PC-9 (cell line): ENCODE data around the gene GARNL3.

ENCODE experiments used
- EZH2 ChIP-seq: fragments of 200-600 bp; sonication (generic); IDR thresholded peaks from 2 replicates; pipeline ENCODE4 v1.8.0; 2017; ENCODE audit warnings: antibody characterized with exemption, low read depth
- TF ChIP-seq, protein P1 (sequence below): fragments of 200-600 bp; sonication (generic); conservative IDR thresholded peaks from 2 replicates; pipeline ENCODE4 v1.6.1; 2017; ENCODE audit warnings: mixed run types, antibody characterized with exemption, mild to moderate bottlenecking, moderate library complexity

DNA sequence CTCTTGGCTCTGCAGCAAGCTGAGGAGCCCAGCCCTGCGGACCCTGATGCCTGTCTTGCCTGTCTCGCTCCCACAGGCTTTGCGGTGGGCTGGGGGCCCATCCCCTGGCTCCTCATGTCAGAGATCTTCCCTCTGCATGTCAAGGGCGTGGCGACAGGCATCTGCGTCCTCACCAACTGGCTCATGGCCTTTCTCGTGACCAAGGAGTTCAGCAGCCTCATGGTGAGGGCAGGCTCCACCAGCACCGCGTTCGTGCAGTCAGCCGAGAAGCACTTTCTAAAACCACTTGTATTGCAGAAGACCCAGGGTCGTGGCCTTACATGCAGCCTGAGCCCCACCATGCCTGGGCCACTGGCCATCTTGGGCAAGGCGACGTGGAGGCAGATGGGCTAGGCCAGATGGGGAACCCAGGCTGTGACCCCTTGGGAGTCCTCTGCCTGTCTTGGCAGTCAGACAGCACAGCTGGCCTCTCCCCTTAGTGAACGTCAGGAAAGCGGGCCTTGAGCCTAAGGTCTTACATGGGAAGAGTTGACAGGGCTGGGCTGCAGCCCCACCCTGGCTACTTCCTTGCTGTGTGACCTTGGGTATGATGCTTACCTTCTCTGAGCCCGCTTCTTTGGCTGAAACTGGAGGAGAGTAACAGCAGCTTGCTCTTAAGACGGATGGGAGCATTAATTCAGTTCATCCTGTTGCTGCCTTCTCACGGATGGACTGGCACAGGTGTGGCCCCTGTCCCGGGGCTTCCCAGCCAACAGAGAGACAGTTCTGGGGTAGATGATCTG, 141.0 kb downstream of the GARNL3 start:
- TF ChIP-seq, protein P1, sequence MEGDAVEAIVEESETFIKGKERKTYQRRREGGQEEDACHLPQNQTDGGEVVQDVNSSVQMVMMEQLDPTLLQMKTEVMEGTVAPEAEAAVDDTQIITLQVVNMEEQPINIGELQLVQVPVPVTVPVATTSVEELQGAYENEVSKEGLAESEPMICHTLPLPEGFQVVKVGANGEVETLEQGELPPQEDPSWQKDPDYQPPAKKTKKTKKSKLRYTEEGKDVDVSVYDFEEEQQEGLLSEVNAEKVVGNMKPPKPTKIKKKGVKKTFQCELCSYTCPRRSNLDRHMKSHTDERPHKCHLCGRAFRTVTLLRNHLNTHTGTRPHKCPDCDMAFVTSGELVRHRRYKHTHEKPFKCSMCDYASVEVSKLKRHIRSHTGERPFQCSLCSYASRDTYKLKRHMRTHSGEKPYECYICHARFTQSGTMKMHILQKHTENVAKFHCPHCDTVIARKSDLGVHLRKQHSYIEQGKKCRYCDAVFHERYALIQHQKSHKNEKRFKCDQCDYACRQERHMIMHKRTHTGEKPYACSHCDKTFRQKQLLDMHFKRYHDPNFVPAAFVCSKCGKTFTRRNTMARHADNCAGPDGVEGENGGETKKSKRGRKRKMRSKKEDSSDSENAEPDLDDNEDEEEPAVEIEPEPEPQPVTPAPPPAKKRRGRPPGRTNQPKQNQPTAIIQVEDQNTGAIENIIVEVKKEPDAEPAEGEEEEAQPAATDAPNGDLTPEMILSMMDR = no peak
- TF ChIP-seq EZH2 = no peak
